ENCODE data around the gene PWWP2B.

Gene PWWP2B

GRCh38 chr10:132397671-132398565 is 918 bp downstream of the PWWP2B start:
- H3K4me1 ChIP-seq (ENCODE audit: control insufficient read depth in 1 of 2, insufficient read depth in 2 of 2, low read length in 2 of 2): peaks cover 8 to 40% of the 10 kb centered on the region in 2 donors
- no peaks in the 10 kb centered on the region for H3K9me3 ChIP-seq (ENCODE audit: control insufficient read depth in 1 of 2, low read length in 2 of 2)
- H3K36me3 ChIP-seq (ENCODE audit: control insufficient read depth in 1 of 2, insufficient read depth in 2 of 2, low read length in 2 of 2): no peaks in the 10 kb centered on the region
- H3K27ac ChIP-seq (ENCODE audit: low read length): peak overlapping the region; percentile 39
- H3K27me3 ChIP-seq (ENCODE audit: low read depth, low read length): no peaks in the 10 kb centered on the region
- peak overlapping the region; percentile 53 to 71 for H3K4me3 ChIP-seq (ENCODE audit: low read depth in 1 of 2, low read length in 2 of 2)

GRCh38 chr10:132398566-132398991 is 1.6 kb downstream of the PWWP2B start:
- H3K27me3 ChIP-seq (ENCODE audit: low read depth, low read length): no peaks in the 10 kb centered on the region
- no peaks in the 10 kb centered on the region for H3K36me3 ChIP-seq (ENCODE audit: control insufficient read depth in 1 of 2, insufficient read depth in 2 of 2, low read length in 2 of 2)
- H3K4me3 ChIP-seq (ENCODE audit: low read depth in 1 of 2, low read length in 2 of 2): peak overlapping the region; percentile 53 to 71
- no peaks in the 10 kb centered on the region for H3K9me3 ChIP-seq (ENCODE audit: control insufficient read depth in 1 of 2, low read length in 2 of 2)
- H3K4me1 ChIP-seq (ENCODE audit: control insufficient read depth in 1 of 2, insufficient read depth in 2 of 2, low read length in 2 of 2): peaks cover 8 to 40% of the 10 kb centered on the region in 2 donors
- H3K27ac ChIP-seq (ENCODE audit: low read length): no peak overlapping the region

DNA sequence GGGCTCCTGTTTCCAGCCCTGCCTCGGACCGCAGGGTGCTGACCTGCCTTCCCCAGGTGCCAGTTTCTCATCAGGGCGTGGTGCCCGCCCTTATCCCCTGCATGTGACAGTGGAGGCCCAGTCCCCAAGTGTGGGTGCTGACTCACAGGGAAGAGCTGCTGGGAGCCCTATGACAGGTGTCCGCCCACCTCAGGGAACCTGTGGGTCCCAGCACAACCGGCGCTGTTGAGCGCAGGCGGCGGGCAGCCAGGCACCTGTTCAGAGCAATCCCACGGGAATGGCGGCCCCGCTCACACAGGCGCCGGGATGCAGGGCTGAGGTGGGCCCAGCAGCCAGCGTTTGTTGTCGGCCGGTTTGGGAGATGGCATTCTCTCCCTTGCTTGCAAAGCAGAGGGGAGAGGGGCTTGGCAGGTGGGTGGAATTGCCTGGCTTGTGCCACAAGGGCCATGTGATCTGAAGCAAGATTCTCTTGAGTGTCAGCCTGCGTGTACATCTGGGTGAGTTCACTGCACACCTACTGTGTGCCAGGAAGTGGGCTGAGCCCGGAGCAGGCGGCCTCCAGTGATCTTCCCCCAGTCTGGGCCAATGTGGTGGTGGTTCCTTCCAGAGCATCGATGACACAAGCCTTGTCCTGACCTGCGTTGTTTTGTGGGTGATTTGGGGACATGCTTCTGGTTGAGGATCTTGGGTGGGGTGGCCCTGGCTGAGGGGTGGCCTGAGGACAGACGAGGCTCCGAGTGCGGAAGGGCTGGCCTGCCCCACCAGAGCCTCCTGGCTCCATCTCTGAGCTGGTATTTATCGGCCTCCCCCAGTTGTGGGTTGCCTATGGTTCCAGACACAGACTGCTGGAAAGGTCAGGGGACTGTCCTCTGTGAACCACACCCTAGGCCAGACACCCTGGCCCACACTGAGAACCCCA is 2.4 kb downstream of the PWWP2B start:
- Histone ChIP-seq H3K36me3 (ENCODE audit: control insufficient read depth in 1 of 2, insufficient read depth in 2 of 2, low read length in 2 of 2) (no peaks in the 10 kb centered on the region), H3K27ac (ENCODE audit: low read length) (no peak overlapping the region), H3K27me3 (ENCODE audit: low read depth, low read length) (no peaks in the 10 kb centered on the region), H3K4me3 (ENCODE audit: low read depth in 1 of 2, low read length in 2 of 2) (no peak overlapping the region), H3K4me1 (ENCODE audit: control insufficient read depth in 1 of 2, insufficient read depth in 2 of 2, low read length in 2 of 2) (peaks cover 8 to 40% of the 10 kb centered on the region in 2 donors), H3K9me3 (ENCODE audit: control insufficient read depth in 1 of 2, low read length in 2 of 2) (no peaks in the 10 kb centered on the region)

- H3K9me3 ChIP-seq (ENCODE audit: control insufficient read depth in 1 of 2, low read length in 2 of 2): no peaks in the 10 kb centered on the region
- H3K27me3 ChIP-seq (ENCODE audit: low read depth, low read length): no peaks in the 10 kb centered on the region
- peaks cover 8 to 40% of the 10 kb centered on the region in 2 donors for H3K4me1 ChIP-seq (ENCODE audit: control insufficient read depth in 1 of 2, insufficient read depth in 2 of 2, low read length in 2 of 2)
- H3K4me3 ChIP-seq (ENCODE audit: low read depth in 1 of 2, low read length in 2 of 2): no peak overlapping the region
- H3K27ac ChIP-seq (ENCODE audit: low read length): no peak overlapping the region
- peaks cover 0 to 4% of the 10 kb centered on the region in 2 donors for H3K36me3 ChIP-seq (ENCODE audit: control insufficient read depth in 1 of 2, insufficient read depth in 2 of 2, low read length in 2 of 2)
Measured at GRCh38 chr10:132400041-132400546, 3.1 kb downstream of the PWWP2B start.

- Histone ChIP-seq H3K4me1 (ENCODE audit: control insufficient read depth in 1 of 2, insufficient read depth in 2 of 2, low read length in 2 of 2) (peaks cover 8 to 35% of the 10 kb centered on the region in 2 donors), H3K36me3 (ENCODE audit: control insufficient read depth in 1 of 2, insufficient read depth in 2 of 2, low read length in 2 of 2) (peaks cover 0 to 8% of the 10 kb centered on the region in 2 donors), H3K27ac (ENCODE audit: low read length) (no peak overlapping the region), H3K27me3 (ENCODE audit: low read depth, low read length) (no peaks in the 10 kb centered on the region), H3K9me3 (ENCODE audit: control insufficient read depth in 1 of 2, low read length in 2 of 2) (no peaks in the 10 kb centered on the region), H3K4me3 (ENCODE audit: low read depth in 1 of 2, low read length in 2 of 2) (no peak overlapping the region)
Measured at GRCh38 chr10:132400547-132401151, 3.6 kb downstream of the PWWP2B start.

DNA sequence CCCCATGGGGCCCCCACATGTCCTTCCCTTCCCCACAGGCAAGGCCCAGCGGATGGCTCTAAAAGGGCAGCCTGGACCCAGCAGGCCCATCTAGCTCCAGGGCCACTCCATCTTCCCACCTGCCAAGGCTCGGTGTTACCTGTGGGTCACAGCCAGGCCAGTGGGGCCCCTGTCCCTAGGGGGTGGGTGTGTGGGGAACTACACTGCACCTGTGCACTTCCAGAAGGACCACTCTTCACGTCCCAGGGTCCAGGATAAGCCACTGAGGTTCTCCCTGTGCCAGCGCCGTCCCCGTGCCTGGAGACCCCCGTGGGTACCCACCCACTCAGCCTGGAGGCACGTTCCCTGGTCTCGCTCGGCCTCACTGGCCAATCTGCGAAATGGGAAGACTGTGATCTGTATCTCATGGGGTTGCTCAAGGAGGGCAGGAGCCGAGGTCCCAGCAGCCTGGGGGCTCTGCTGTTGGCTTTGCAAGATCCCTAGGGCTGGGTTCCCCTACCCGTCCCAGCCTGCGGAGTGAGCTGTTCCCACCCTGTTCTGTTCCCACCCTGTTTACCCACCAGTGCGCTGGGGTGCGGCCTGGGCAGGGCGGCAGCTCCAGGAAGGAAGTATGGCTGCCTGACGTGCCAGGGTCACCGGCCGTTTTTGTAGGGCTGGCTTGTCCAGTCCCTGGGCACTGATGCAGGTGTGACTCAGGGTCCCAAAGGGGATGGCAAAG is 4.6 kb downstream of the PWWP2B start:
- no peak overlapping the region for H3K27ac ChIP-seq (ENCODE audit: low read length)
- peaks cover 8 to 31% of the 10 kb centered on the region in 2 donors for H3K4me1 ChIP-seq (ENCODE audit: control insufficient read depth in 1 of 2, insufficient read depth in 2 of 2, low read length in 2 of 2)

GRCh38 chr10:132402781-132403241 is 5.8 kb downstream of the PWWP2B start:
- H3K4me3 ChIP-seq (ENCODE audit: low read depth in 1 of 2, low read length in 2 of 2): no peak overlapping the region
- H3K36me3 ChIP-seq (ENCODE audit: control insufficient read depth in 1 of 2, insufficient read depth in 2 of 2, low read length in 2 of 2): peaks cover 0 to 21% of the 10 kb centered on the region in 2 donors
- H3K27me3 ChIP-seq (ENCODE audit: low read depth, low read length): no peaks in the 10 kb centered on the region
- H3K9me3 ChIP-seq (ENCODE audit: control insufficient read depth in 1 of 2, low read length in 2 of 2): no peaks in the 10 kb centered on the region
- H3K4me1 ChIP-seq (ENCODE audit: control insufficient read depth in 1 of 2, insufficient read depth in 2 of 2, low read length in 2 of 2): peaks cover 8 to 34% of the 10 kb centered on the region in 2 donors
- no peak overlapping the region for H3K27ac ChIP-seq (ENCODE audit: low read length)

More for the DNA sequence above, 4.6 kb downstream of the PWWP2B start:
- Histone ChIP-seq H3K9me3 (ENCODE audit: control insufficient read depth in 1 of 2, low read length in 2 of 2) (no peaks in the 10 kb centered on the region), H3K4me3 (ENCODE audit: low read depth in 1 of 2, low read length in 2 of 2) (no peak overlapping the region), H3K27me3 (ENCODE audit: low read depth, low read length) (no peaks in the 10 kb centered on the region), H3K36me3 (ENCODE audit: control insufficient read depth in 1 of 2, insufficient read depth in 2 of 2, low read length in 2 of 2) (peaks cover 0 to 17% of the 10 kb centered on the region in 2 donors)

DNA sequence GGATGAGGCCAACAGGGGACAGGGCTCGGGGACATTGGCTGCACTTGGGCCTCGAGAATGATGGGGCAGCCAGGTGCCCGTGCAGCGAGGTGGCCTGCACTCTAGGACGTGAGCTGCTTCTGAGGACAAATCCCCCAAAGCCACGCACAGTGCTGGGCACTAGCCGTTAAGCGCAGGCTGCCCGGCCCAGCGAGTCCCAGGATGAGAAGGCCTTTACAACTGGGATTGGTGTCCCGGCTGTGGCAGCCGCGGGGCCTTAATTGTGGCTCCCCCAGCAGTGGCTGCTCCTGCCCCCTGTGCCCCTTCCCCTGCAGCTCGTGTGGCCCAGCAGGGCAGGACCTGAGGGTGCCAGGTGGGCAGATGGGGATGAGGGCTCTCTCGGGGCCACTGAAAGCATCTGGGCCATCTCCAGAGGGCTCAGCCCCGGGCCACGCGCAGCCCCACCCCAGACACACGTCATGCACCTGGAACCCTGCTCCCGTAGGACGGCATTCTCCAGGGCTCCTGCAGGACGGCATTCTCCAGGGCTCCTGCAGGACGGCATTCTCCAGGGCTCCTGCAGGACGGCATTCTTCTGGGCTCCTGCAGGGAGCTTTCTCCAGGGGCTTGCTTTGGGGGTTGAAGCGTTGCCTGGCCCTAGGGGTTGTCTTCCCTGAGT is 6.6 kb downstream of the PWWP2B start:
- Histone ChIP-seq H3K9me3 (ENCODE audit: control insufficient read depth in 1 of 2, low read length in 2 of 2) (no peaks in the 10 kb centered on the region), H3K36me3 (ENCODE audit: control insufficient read depth in 1 of 2, insufficient read depth in 2 of 2, low read length in 2 of 2) (peaks cover 0 to 21% of the 10 kb centered on the region in 2 donors), H3K27me3 (ENCODE audit: low read depth, low read length) (no peaks in the 10 kb centered on the region), H3K4me3 (ENCODE audit: low read depth in 1 of 2, low read length in 2 of 2) (no peak overlapping the region), H3K4me1 (ENCODE audit: control insufficient read depth in 1 of 2, insufficient read depth in 2 of 2, low read length in 2 of 2) (peaks cover 0 to 34% of the 10 kb centered on the region in 2 donors), H3K27ac (ENCODE audit: low read length) (no peak overlapping the region)

GRCh38 chr10:132404169-132404880 is 7.3 kb downstream of the PWWP2B start:
- H3K9me3 ChIP-seq (ENCODE audit: control insufficient read depth in 1 of 2, low read length in 2 of 2): no peaks in the 10 kb centered on the region
- peaks cover 0 to 21% of the 10 kb centered on the region in 2 donors for H3K36me3 ChIP-seq (ENCODE audit: control insufficient read depth in 1 of 2, insufficient read depth in 2 of 2, low read length in 2 of 2)
- H3K27me3 ChIP-seq (ENCODE audit: low read depth, low read length): no peaks in the 10 kb centered on the region
- H3K4me1 ChIP-seq (ENCODE audit: control insufficient read depth in 1 of 2, insufficient read depth in 2 of 2, low read length in 2 of 2): peaks cover 0 to 32% of the 10 kb centered on the region in 2 donors
- H3K4me3 ChIP-seq (ENCODE audit: low read depth in 1 of 2, low read length in 2 of 2): no peak overlapping the region
- no peak overlapping the region for H3K27ac ChIP-seq (ENCODE audit: low read length)
